GM21526 (cell line): Measurements from ENCODE around the gene UBLCP1.
"Not testable (repeated sequence)": the region's sequence is repeated elsewhere in the genome, so short reads cannot be mapped to it uniquely, and the experiment has no call there.

Experiments
- ATAC-seq: cut with Tn5 transposase; IDR thresholded peaks from one replicate; pipeline ENCODE4 v1.9.1; 2021; ENCODE audit warnings: moderate library complexity; ENCODE audit not compliant: unreplicated experiment, low FRiP score

The UBLCP1 gene, protein sequence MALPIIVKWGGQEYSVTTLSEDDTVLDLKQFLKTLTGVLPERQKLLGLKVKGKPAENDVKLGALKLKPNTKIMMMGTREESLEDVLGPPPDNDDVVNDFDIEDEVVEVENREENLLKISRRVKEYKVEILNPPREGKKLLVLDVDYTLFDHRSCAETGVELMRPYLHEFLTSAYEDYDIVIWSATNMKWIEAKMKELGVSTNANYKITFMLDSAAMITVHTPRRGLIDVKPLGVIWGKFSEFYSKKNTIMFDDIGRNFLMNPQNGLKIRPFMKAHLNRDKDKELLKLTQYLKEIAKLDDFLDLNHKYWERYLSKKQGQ

DNA sequence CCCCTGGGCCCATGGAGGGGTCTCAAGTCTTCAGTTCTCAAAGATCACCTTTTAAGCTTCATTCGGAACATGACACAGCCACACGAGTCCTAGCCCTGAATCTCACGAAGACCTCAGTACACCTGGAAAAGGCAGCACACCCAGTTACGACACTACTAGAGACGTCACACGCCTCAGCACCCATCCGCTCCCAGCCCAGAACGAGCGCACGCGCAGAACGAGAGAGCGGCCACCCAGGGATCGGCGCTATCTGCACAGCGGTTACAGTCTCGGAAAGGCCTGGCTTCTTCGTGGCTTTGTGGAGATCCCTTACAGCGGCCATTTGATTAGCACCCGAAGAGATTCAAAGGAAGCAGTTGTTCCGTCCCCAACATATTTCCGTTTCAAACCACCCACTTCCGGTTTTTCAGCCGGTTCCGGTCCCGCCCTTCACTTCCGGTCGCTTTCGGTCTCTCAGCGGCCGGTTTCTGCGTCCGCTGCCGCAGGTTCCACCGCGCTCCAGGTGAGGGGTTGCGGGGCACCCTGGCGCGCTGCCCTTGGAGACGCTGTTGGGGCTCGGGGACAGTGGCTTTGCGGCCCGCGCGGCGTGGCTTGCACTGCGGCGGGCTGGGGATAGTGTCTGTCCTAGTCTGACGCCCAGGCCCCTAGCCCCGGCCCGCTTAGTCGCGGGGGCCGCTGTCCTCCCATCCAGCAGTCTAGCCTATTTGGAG lies at the start of gene UBLCP1:
UBLCP1 (plus strand) TSS at position 432 of the 710 bp plus-strand sequence. CDS start 5,626 bp downstream, outside the sequence.
- ATAC-seq = peak; percentile 93

- ATAC-seq = no peak
Observed at GRCh38 chr5:159214486-159215271, 48.4 kb upstream of the UBLCP1 start.

GRCh38 chr5:159215886-159216285 lies 47.2 kb upstream of the UBLCP1 start:
- no peak for ATAC-seq

GRCh38 chr5:159216454-159216853 lies 46.6 kb upstream of the UBLCP1 start:
- ATAC-seq = no peak

- no peak for ATAC-seq
Observed at GRCh38 chr5:159217236-159217635, 45.9 kb upstream of the UBLCP1 start.

DNA sequence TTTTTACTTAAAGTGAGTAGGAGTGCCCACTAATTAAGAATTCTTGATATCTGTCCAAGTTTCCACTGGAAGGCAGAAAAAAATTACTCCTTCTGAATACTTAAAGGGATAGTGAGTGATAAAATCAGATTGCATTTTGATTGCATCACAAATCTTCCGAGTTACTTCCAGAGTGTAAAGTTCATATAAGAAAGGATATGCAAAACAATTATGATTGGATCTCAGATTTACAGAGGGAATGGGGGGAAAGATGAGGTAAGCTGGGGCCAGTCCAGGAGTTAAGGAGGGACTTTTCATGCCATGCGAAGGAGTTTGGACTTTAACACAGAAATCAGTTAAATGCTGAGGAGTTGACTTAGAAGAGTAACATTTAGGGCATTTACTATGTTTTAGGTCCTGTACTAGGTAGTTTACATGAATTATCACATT lies 44.5 kb upstream of the UBLCP1 start:
- no peak for ATAC-seq

- no peak for ATAC-seq
Observed at GRCh38 chr5:159220206-159220605, 42.9 kb upstream of the UBLCP1 start.

GRCh38 chr5:159223469-159223868 lies 39.6 kb upstream of the UBLCP1 start:
- ATAC-seq = no peak

GRCh38 chr5:159224471-159224870 lies 38.6 kb upstream of the UBLCP1 start:
- ATAC-seq = no peak

DNA sequence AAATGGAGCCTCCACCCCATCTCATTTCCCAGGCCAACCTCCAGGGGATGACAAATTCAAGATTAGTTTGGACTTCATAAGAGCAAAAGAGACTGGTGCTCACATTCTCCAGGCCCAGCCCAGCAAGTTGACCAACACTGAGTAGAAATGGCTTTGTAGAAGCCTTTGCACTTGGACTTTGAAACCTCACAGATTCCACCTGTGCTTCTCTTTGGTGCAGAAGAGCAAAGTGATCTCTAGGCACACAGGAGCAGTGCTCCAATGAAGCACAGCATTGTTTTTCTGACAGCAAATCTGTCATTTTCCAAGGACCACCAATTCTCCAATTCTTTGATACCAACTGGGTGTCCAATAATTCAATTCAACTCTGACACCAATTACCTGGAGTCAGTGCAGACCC lies 36.6 kb upstream of the UBLCP1 start:
- no peak for ATAC-seq

DNA sequence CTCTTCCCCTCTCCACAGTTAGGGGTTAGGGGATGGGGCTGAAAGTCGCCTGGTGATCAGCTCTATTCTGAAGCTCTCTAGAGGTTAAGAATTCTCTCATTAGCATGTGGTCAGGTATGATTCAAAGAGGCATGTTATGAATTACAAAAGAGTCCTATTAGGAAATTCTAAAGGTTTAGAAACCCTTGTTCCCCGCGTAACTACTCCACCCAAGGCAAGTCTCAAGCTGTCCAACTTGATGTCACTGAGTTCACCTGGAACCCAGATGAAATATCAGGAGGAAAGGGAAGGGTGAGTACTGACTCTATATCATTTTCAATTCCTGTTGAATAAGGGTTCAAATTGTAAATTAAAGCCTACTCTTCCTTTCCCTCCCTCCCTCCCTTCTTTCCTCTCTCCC lies 35.6 kb upstream of the UBLCP1 start:
- ATAC-seq = no peak

GRCh38 chr5:159228097-159228496 lies 35.0 kb upstream of the UBLCP1 start:
- ATAC-seq = not testable (repeated sequence)

DNA sequence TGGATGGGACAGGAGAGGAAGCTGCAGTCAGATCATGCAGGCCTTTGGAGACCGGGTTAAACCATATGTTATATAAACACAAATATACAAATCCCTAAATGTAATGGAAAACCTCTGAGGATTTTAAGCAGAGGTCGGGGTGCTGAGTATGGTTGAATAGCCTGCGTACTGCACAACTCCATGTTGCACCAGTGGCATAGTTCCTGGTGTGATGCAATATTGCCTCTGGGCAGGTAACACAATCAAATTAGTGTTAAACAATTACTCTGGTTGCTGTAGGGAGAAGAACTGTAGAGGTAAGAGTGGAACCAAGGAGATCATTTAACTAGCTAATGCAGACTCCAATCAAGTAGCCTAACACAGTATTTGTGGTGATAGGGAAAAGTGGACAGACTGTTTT lies 32.4 kb upstream of the UBLCP1 start:
- no peak for ATAC-seq

- ATAC-seq = no peak
Observed at GRCh38 chr5:159231167-159231566, 31.9 kb upstream of the UBLCP1 start.

- ATAC-seq = not testable (repeated sequence)
Observed at GRCh38 chr5:159235871-159236520, 27.1 kb upstream of the UBLCP1 start.

DNA sequence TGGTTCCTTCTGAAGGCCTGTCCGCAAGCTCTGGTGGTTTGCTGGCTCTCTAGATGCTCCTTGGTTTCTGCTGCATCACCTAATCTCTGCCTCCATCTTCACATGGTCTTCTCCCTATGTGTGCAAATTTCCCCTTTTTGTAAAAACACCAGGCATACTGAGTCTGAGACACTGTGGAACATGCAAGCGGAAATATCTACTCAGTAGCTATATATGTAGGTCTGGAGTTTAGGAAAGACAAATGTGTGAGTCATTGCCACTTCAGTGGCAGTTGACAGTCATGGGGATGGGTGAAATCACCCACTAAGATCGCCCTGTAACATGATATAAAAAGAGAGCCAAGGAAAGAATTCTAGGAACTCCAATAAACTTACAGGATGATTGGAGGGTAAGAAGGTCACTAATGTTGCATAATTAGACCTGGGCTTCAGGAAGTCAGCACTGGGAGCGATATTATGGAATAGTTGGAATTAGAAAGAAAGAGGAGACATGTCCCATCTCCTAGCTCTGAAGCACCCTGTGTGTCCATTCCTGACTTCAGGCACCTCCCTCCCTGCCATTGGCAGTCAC lies 22.7 kb upstream of the UBLCP1 start:
- no peak for ATAC-seq

GRCh38 chr5:159241946-159242552 lies 21.0 kb upstream of the UBLCP1 start:
- no peak for ATAC-seq

GRCh38 chr5:159242656-159243055 lies 20.4 kb upstream of the UBLCP1 start:
- no peak for ATAC-seq

DNA sequence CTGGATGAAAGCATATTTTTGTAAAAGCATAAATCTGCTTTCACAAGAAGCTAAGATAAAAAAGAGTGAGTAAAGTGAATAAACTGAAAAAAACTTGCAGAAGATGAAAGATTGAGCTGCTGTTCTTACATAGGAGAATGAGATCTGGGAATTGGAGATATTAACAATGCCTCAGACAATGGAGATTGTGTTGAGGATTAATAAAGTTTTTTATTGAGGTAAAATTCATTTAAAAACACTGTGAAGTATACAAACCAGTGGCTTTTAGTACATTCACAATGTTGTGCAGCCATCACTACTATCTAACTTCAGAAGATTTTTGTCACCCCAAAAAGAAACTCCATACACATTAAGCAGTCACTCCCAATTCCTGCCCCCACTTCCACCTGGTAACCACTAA lies 19.7 kb upstream of the UBLCP1 start:
- ATAC-seq = no peak

GRCh38 chr5:159244163-159244562 lies 18.9 kb upstream of the UBLCP1 start:
- no peak for ATAC-seq
